HepG2 (cell line): ENCODE measurements around the gene RNF213. TPM values are rescaled to one million over a fixed set of nuclear protein-coding genes. Genes with fewer than 3 reads are reported as not detected.

ENCODE experiments used
- AFF4 ChIP-seq: sonication (generic); formaldehyde crosslinking; IDR thresholded peaks from 2 replicates; pipeline ENCODE4 v1.4.0; 2020; ENCODE audit warnings: missing genetic modification reagents
- HHEX ChIP-seq: IDR thresholded peaks from 2 replicates; pipeline ENCODE4 v1.6.1; 2016; ENCODE audit warnings: control low read depth
- KDM2A ChIP-seq: sonication (generic); formaldehyde crosslinking; IDR thresholded peaks from 2 replicates; pipeline ENCODE4 v1.4.0; 2020; ENCODE audit warnings: low read depth, missing genetic modification reagents, borderline replicate concordance
- KDM6A ChIP-seq: IDR thresholded peaks from 2 replicates; pipeline ENCODE4 v1.6.1; 2016; ENCODE audit warnings: low read depth
- MXD3 ChIP-seq: IDR thresholded peaks from 2 replicates; pipeline ENCODE4 v1.6.1; 2016; ENCODE audit warnings: mild to moderate bottlenecking, missing biosample characterization, missing genetic modification reagents
- PRPF4 ChIP-seq: fragments of 200-400 bp; formaldehyde crosslinking; IDR thresholded peaks from 2 replicates; pipeline ENCODE4 v1.6.1; 2016; ENCODE audit warnings: low read length, low read depth; ENCODE audit not compliant: poor library complexity, severe bottlenecking
- SNAPC4 ChIP-seq: sonication (generic); formaldehyde crosslinking; IDR thresholded peaks from 2 replicates; pipeline ENCODE4 v1.4.0; 2020; ENCODE audit warnings: mild to moderate bottlenecking, missing genetic modification reagents
- USF2 ChIP-seq, 2 experiments: sonication (generic) in 1 of 2; formaldehyde crosslinking in 1 of 2; IDR thresholded peaks; 2 replicates each; pipeline versions ENCODE4 v1.5.1 to v1.6.1; 2011 to 2020; ENCODE audit warnings: borderline replicate concordance in 1 of 2, low read depth in 1 of 2, low read length in 1 of 2, mild to moderate bottlenecking in 1 of 2, missing genetic modification reagents in 1 of 2, moderate library complexity in 1 of 2
- ZBTB21 ChIP-seq: sonication (generic); formaldehyde crosslinking; IDR thresholded peaks from 2 replicates; pipeline ENCODE4 v1.4.0; 2020; ENCODE audit warnings: missing genetic modification reagents
- ZIK1 ChIP-seq: sonication (generic); formaldehyde crosslinking; IDR thresholded peaks from 2 replicates; pipeline ENCODE4 v1.5.0; 2020; ENCODE audit warnings: mild to moderate bottlenecking, low read depth, missing genetic modification reagents, borderline replicate concordance
- ZNF296 ChIP-seq: sonication (generic); formaldehyde crosslinking; conservative IDR thresholded peaks from 2 replicates; pipeline ENCODE4 v1.5.0; 2020; ENCODE audit warnings: mild to moderate bottlenecking, missing genetic modification reagents
- ZNF614 ChIP-seq: IDR thresholded peaks from 2 replicates; pipeline ENCODE4 v1.6.1; 2018; ENCODE audit warnings: missing biosample characterization, missing genetic modification reagents, inconsistent platforms, borderline replicate concordance
- ZNF850 ChIP-seq: sonication (generic); formaldehyde crosslinking; conservative IDR thresholded peaks from 2 replicates; pipeline ENCODE4 v1.9.0; 2021; ENCODE audit warnings: mild to moderate bottlenecking, missing genetic modification reagents
- ZSCAN31 ChIP-seq: sonication (generic); formaldehyde crosslinking; IDR thresholded peaks from 2 replicates; pipeline ENCODE4 v1.5.0; 2020; ENCODE audit warnings: low read depth, mild to moderate bottlenecking, missing genetic modification reagents
- polyA plus RNA-seq, 8 experiments: library from polyadenylated mRNA; depleted of rRNA in 3 of 8; stranded (reverse) in 7 of 8; unstranded in 1 of 8; fragments of >200 nt; fragmentation: Illumina TruSeq in 4 of 8; extraction: Trizol in 4 of 8; gene quantifications; 2 replicates each; pipeline versions ENCODE4 v1.2.1 to v1.2.3, GENCODE V29; 2011 to 2016; ENCODE audit warnings: low read depth in 4 of 8, missing spikeins in 1 of 8, mixed read lengths in 1 of 8; ENCODE audit not compliant: insufficient read depth in 1 of 8
- total RNA-seq, 5 experiments: library from RNA; depleted of rRNA; stranded (reverse); fragments of >200 nt; fragmentation: Illumina TruSeq; extraction: Trizol; gene quantifications; 2 replicates each; pipeline ENCODE4 v1.2.3, GENCODE V29; 2016; ENCODE audit warnings: low read depth in 1 of 5

Gene RNF213
- total and polyA plus RNA-seq, 2 of the 13 experiments (the other 11 are each of a cell fraction or from before 2014, with no cell fraction given): 38.6 to 38.7 TPM

- TF ChIP-seq USF2 (IDR thresholded peaks at IDR 0.05; ENCODE audit: low read depth, low read length) (no peak), USF2 (CRISPR knock-in tag; IDR thresholded peaks at IDR 0.05; ENCODE audit: borderline replicate concordance) (peak; percentile 53; the same call in 1 of the 2 replicates), ZIK1 (CRISPR knock-in tag) (peak; percentile 1; the same call in 1 of the 2 replicates), MXD3 (CRISPR knock-in tag) (peak; percentile 82), KDM6A (no peak), AFF4 (CRISPR knock-in tag) (no peak), ZNF614 (CRISPR knock-in tag) (no peak; the same call in none of the 2 replicates), ZBTB21 (CRISPR knock-in tag) (peak; percentile 74), ZNF296 (CRISPR knock-in tag) (no peak; the same call in none of the 2 replicates), SNAPC4 (CRISPR knock-in tag) (no peak), ZNF850 (CRISPR knock-in tag) (0 out of 2 replicates have a peak, but pooled peaks have one; percentile 84), KDM2A (CRISPR knock-in tag) (peak; percentile 96), ZSCAN31 (CRISPR knock-in tag) (peak; percentile 99), PRPF4 (no peak), HHEX (CRISPR knock-in tag) (no peak)
Observed at GRCh38 chr17:80414803-80415625, 154.4 kb downstream of the RNF213 start, which contains the start of gene ENDOV (continued).
